Measurements from ENCODE around the gene ZNF773.
"Not testable (repeated sequence)": the region's sequence is repeated elsewhere in the genome, so short reads cannot be mapped to it uniquely, and the experiment has no call there.

The ZNF773 gene

DNA sequence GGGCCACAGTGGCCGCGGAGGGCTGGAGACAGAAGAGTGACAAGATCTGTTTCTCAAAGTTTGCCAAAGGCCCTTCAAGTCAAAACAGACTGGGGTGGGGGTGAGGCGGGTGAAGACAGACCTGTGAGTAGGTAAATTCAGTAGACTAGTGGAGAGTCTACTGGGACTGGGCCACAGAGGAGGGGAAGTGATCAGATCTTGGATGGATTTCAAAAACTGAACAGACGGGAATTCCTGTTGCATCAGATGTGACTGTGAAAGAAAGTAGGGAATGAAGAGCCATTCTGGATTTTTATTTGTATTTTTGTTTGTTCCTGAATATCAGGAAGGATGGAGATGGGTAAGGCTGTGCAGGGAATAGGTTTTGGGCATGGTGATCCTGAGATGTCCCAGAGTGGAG is 662 bp downstream of the ZNF773 start:
- Histone ChIP-seq H3K9me3 (ENCODE audit: control insufficient read depth in 5 of 5, low read length in 5 of 5) (peaks cover 0 to 13% (median 11%) of the 10 kb centered on the region in 5 donors), H3K36me3 (ENCODE audit: control insufficient read depth in 5 of 5, insufficient read depth in 5 of 5, low read length in 5 of 5) (peaks cover 0 to 22% (median 16%) of the 10 kb centered on the region in 5 donors), H3K4me3 (ENCODE audit: low read depth in 1 of 5, low read length in 5 of 5) (peak overlapping the region; percentile 48 to 59 (median 53)), H3K9ac (ENCODE audit: low read length in 5 of 5) (peak overlapping the region in 1 of 5 donors; percentile 7)
- not testable (repeated sequence) for H3K27me3 ChIP-seq (ENCODE audit: control insufficient read depth in 5 of 5, insufficient read depth in 4 of 5, low read length in 5 of 5); H3K27ac ChIP-seq (ENCODE audit: low read depth, low read length); H3K4me1 ChIP-seq (ENCODE audit: control insufficient read depth in 5 of 5, insufficient read depth in 5 of 5, low read length in 5 of 5)

DNA sequence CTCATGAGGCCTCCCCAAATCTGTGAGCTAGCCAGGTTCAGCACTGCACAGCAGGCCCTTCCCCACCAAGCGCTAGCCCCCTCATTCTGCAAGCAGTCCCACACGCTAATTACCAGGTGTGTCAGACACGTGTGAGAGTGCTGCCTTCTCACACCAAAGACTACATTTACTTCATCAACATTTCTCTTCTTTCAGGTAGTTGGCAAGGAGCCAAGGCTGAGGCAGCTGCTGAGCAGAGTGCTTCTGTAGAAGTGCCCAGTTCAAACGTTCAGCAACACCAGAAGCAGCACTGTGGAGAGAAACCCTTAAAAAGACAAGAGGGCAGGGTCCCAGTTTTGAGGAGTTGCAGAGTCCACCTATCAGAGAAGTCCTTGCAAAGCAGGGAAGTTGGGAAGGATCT is 6.4 kb downstream of the ZNF773 start:
- peaks cover 16 to 38% (median 26%) of the 10 kb centered on the region in 5 donors for H3K9me3 ChIP-seq (ENCODE audit: control insufficient read depth in 5 of 5, low read length in 5 of 5)
- peaks cover 22 to 53% (median 40%) of the 10 kb centered on the region in 5 donors for H3K36me3 ChIP-seq (ENCODE audit: control insufficient read depth in 5 of 5, insufficient read depth in 5 of 5, low read length in 5 of 5)
- H3K4me3 ChIP-seq (ENCODE audit: low read depth in 1 of 5, low read length in 5 of 5) = peak overlapping the region in 2 of 5 donors; percentile 35 to 42

DNA sequence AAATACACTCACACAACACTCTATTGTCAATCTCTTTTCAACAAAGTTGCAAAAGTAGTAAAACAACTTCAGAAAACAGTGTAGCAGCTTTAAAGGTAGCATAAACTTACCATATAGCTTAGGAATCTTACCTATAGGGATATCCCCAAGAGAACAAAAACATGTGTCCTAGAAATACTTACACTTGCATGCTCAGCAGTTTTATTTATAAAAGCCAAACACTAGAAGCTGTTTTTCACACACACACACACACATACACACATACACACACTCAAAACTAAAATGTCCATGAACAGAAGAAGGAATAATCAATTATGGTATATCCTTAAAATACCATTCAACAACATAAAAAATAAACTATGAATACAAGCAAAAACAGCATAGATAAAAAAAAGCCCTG is 11.7 kb downstream of the ZNF773 start:
- H3K27me3 ChIP-seq (ENCODE audit: control insufficient read depth in 5 of 5, insufficient read depth in 4 of 5, low read length in 5 of 5) = peaks cover 0 to 4% (median 0%) of the 10 kb centered on the region in 5 donors
- peaks cover 37 to 56% (median 42%) of the 10 kb centered on the region in 5 donors for H3K36me3 ChIP-seq (ENCODE audit: control insufficient read depth in 5 of 5, insufficient read depth in 5 of 5, low read length in 5 of 5)
- H3K9ac ChIP-seq (ENCODE audit: low read length in 5 of 5) = no peak overlapping the region
- H3K4me1 ChIP-seq (ENCODE audit: control insufficient read depth in 5 of 5, insufficient read depth in 5 of 5, low read length in 5 of 5) = peaks cover 0 to 8% (median 0%) of the 10 kb centered on the region in 5 donors
- H3K4me3 ChIP-seq (ENCODE audit: low read depth in 1 of 5, low read length in 5 of 5) = no peak overlapping the region
- no peak overlapping the region for H3K27ac ChIP-seq (ENCODE audit: low read depth, low read length)
- H3K9me3 ChIP-seq (ENCODE audit: control insufficient read depth in 5 of 5, low read length in 5 of 5) = peaks cover 25 to 73% (median 64%) of the 10 kb centered on the region in 5 donors

More for the DNA sequence above, 6.4 kb downstream of the ZNF773 start:
- Histone ChIP-seq H3K27ac (ENCODE audit: low read depth, low read length) (no peak overlapping the region), H3K9ac (ENCODE audit: low read length in 5 of 5) (no peak overlapping the region), H3K27me3 (ENCODE audit: control insufficient read depth in 5 of 5, insufficient read depth in 4 of 5, low read length in 5 of 5) (peaks cover 0 to 4% (median 0%) of the 10 kb centered on the region in 5 donors), H3K4me1 (ENCODE audit: control insufficient read depth in 5 of 5, insufficient read depth in 5 of 5, low read length in 5 of 5) (peaks cover 0 to 10% (median 0%) of the 10 kb centered on the region in 5 donors)

DNA sequence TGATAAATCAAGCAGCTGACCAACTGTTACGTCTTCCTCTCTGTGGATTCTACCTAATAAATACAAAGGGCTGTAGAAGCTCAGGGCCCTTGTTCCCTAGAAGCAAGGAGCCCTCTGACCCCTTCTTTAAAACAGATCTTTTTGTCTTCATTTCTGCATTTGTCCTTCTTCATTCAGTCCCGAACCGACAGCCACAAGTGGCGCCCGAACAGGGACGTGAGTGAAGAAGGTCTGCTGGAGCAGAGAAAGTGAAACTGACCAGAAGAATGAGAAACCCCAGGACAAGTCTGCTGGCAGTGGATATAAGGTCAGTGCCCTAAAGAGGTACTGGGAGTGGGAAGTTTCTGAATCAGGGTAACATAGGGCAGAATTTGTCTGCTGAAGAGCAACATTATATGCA is 13.1 kb downstream of the ZNF773 start:
- H3K4me3 ChIP-seq (ENCODE audit: low read depth in 1 of 5, low read length in 5 of 5) = peak overlapping the region; percentile 18 to 55 (median 51)
- no peak overlapping the region for H3K27ac ChIP-seq (ENCODE audit: low read depth, low read length)
- H3K27me3 ChIP-seq (ENCODE audit: control insufficient read depth in 5 of 5, insufficient read depth in 4 of 5, low read length in 5 of 5) = no peaks in the 10 kb centered on the region
- no peaks in the 10 kb centered on the region for H3K4me1 ChIP-seq (ENCODE audit: control insufficient read depth in 5 of 5, insufficient read depth in 5 of 5, low read length in 5 of 5)
- peaks cover 32 to 54% (median 40%) of the 10 kb centered on the region in 5 donors for H3K36me3 ChIP-seq (ENCODE audit: control insufficient read depth in 5 of 5, insufficient read depth in 5 of 5, low read length in 5 of 5)
- H3K9ac ChIP-seq (ENCODE audit: low read length in 5 of 5) = no peak overlapping the region
- peaks cover 26 to 75% (median 56%) of the 10 kb centered on the region in 5 donors for H3K9me3 ChIP-seq (ENCODE audit: control insufficient read depth in 5 of 5, low read length in 5 of 5)

DNA sequence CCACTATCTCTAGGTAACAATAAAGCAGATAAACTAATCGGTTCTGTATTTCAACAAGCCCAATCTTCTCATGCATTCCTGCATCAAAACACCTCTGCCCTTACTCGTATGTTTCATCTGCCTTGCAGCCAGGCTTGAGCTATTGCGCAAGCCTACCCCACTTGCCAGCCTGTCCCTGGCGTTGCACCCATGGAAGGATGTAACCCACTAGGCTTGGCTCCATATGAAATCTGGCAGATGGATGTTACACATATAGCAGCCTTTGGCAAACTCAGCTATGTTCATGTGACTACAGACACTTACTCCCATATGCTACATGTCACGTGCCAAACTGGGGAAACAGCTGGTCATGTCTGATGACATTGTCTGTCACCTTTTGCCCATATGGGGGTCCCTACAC is 15.5 kb downstream of the ZNF773 start:
- peak overlapping the region in 2 of 5 donors; percentile 8 to 47 for H3K4me3 ChIP-seq (ENCODE audit: low read depth in 1 of 5, low read length in 5 of 5)
- no peaks in the 10 kb centered on the region for H3K27me3 ChIP-seq (ENCODE audit: control insufficient read depth in 5 of 5, insufficient read depth in 4 of 5, low read length in 5 of 5)
- peaks cover 23 to 64% (median 50%) of the 10 kb centered on the region in 5 donors for H3K9me3 ChIP-seq (ENCODE audit: control insufficient read depth in 5 of 5, low read length in 5 of 5)
- H3K27ac ChIP-seq (ENCODE audit: low read depth, low read length) = no peak overlapping the region
- H3K4me1 ChIP-seq (ENCODE audit: control insufficient read depth in 5 of 5, insufficient read depth in 5 of 5, low read length in 5 of 5) = no peaks in the 10 kb centered on the region
- H3K9ac ChIP-seq (ENCODE audit: low read length in 5 of 5) = no peak overlapping the region
- peaks cover 30 to 55% (median 38%) of the 10 kb centered on the region in 5 donors for H3K36me3 ChIP-seq (ENCODE audit: control insufficient read depth in 5 of 5, insufficient read depth in 5 of 5, low read length in 5 of 5)

DNA sequence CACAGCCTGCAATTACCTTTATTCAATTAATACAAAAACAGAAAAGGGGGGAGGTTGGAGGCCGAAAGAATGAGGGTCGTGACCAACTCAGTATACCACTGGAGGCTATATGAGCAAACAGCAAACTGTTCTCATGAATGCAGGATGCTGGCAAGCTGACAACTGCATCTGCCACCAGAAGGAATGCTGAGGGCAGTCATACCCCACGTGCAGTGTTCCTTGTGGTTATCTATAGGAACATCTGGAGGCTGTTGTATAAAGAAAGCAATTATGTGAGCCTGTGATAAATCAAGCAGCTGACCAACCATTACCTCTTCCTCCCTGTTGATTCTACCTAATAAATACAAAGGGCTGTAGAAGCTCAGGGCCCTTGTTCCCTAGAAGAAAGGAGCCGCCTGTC is 18.3 kb downstream of the ZNF773 start:
- not testable (repeated sequence) for H3K4me3 ChIP-seq (ENCODE audit: low read depth in 1 of 5, low read length in 5 of 5); H3K27me3 ChIP-seq (ENCODE audit: control insufficient read depth in 5 of 5, insufficient read depth in 4 of 5, low read length in 5 of 5); H3K27ac ChIP-seq (ENCODE audit: low read depth, low read length); H3K4me1 ChIP-seq (ENCODE audit: control insufficient read depth in 5 of 5, insufficient read depth in 5 of 5, low read length in 5 of 5); H3K9ac ChIP-seq (ENCODE audit: low read length in 5 of 5)
- Histone ChIP-seq H3K36me3 (ENCODE audit: control insufficient read depth in 5 of 5, insufficient read depth in 5 of 5, low read length in 5 of 5) (peaks cover 30 to 50% (median 38%) of the 10 kb centered on the region in 5 donors), H3K9me3 (ENCODE audit: control insufficient read depth in 5 of 5, low read length in 5 of 5) (peaks cover 16 to 46% (median 36%) of the 10 kb centered on the region in 5 donors)

DNA sequence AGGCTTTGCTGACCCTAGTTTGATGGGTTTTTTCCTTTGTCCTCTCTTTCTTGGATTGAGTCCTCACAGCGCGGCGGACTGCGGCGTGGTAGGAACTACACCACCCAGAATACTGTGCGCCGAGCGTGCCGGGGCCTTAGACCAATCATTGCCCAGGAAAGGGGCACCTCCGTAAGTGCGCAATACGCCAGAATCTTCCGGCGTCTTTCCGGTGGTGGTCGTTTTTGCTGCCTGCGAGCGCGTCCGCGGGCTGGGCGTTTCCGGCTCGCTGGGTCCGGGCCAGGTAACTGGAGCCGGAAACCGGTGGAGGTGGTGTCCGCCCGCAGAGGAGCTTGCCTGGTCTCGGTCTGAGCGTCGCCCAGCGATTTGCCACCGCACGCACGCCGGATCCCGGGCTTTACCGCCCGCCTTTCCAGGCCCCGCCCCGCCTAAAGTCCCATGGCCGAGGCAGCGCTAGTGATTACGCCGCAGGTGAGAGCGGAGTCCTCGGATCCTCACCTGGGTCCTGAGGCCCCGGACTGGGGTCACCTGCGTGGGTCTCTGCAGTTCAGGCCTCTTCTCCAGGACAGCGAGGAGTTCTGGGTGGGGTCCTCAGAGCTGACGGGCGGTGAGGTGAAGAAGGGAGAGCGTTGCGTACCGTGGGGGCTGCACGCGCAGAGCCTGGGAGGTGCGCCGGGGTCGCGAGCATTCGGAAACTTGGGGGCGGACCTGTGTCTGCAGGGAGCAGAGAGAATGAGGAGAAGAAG is 27.6 kb downstream of the ZNF773 start, which contains the start of gene ZNF549:
Gene ZNF549 (plus strand): TSS at position 221 of the 746 bp plus-strand sequence. CDS start 218 bp downstream, at position 439.
- H3K9me3 ChIP-seq (ENCODE audit: control insufficient read depth in 5 of 5, low read length in 5 of 5) = peaks cover 9 to 23% (median 16%) of the 10 kb centered on the region in 5 donors
- H3K36me3 ChIP-seq (ENCODE audit: control insufficient read depth in 5 of 5, insufficient read depth in 5 of 5, low read length in 5 of 5) = peaks cover 9 to 16% (median 14%) of the 10 kb centered on the region in 5 donors
- H3K9ac ChIP-seq (ENCODE audit: low read length in 5 of 5) = peak within 1 kb of the TSS in 4 of 5 donors; percentile 86 to 93 (median 88)
- H3K27me3 ChIP-seq (ENCODE audit: control insufficient read depth in 5 of 5, insufficient read depth in 4 of 5, low read length in 5 of 5) = no peaks in the 10 kb centered on the region
- peaks cover 4 to 20% (median 17%) of the 10 kb centered on the region in 5 donors for H3K4me1 ChIP-seq (ENCODE audit: control insufficient read depth in 5 of 5, insufficient read depth in 5 of 5, low read length in 5 of 5)
- H3K4me3 ChIP-seq (ENCODE audit: low read depth in 1 of 5, low read length in 5 of 5) = peak within 1 kb of the TSS; percentile 73 to 98 (median 91)
- peak within 1 kb of the TSS; percentile 67 for H3K27ac ChIP-seq (ENCODE audit: low read depth, low read length)

DNA sequence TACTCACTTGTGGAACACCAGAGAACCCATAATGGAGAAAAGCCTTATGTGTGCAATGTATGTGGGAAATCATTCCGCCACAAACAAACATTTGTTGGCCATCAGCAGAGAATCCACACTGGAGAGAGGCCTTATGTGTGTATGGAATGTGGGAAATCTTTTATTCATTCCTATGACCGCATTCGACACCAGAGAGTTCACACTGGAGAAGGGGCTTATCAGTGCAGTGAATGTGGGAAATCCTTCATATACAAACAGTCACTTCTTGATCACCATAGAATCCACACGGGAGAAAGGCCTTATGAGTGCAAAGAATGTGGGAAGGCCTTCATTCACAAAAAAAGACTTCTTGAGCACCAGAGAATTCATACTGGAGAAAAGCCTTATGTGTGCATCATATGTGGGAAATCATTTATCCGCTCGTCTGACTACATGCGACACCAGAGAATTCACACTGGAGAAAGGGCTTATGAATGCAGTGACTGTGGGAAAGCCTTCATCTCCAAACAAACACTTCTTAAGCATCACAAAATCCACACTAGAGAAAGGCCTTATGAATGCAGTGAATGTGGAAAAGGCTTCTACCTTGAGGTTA is 38.3 kb downstream of the ZNF773 start:
- Histone ChIP-seq H3K36me3 (ENCODE audit: control insufficient read depth in 5 of 5, insufficient read depth in 5 of 5, low read length in 5 of 5) (peaks cover 64 to 82% (median 70%) of the 10 kb centered on the region in 5 donors), H3K27me3 (ENCODE audit: control insufficient read depth in 5 of 5, insufficient read depth in 4 of 5, low read length in 5 of 5) (no peaks in the 10 kb centered on the region), H3K27ac (ENCODE audit: low read depth, low read length) (no peak overlapping the region), H3K4me3 (ENCODE audit: low read depth in 1 of 5, low read length in 5 of 5) (peak overlapping the region; percentile 41 to 69 (median 55)), H3K9me3 (ENCODE audit: control insufficient read depth in 5 of 5, low read length in 5 of 5) (peaks cover 84 to 100% (median 91%) of the 10 kb centered on the region in 5 donors), H3K4me1 (ENCODE audit: control insufficient read depth in 5 of 5, insufficient read depth in 5 of 5, low read length in 5 of 5) (peaks cover 0 to 5% (median 0%) of the 10 kb centered on the region in 5 donors), H3K9ac (ENCODE audit: low read length in 5 of 5) (peak overlapping the region in 1 of 5 donors; percentile 42)

DNA sequence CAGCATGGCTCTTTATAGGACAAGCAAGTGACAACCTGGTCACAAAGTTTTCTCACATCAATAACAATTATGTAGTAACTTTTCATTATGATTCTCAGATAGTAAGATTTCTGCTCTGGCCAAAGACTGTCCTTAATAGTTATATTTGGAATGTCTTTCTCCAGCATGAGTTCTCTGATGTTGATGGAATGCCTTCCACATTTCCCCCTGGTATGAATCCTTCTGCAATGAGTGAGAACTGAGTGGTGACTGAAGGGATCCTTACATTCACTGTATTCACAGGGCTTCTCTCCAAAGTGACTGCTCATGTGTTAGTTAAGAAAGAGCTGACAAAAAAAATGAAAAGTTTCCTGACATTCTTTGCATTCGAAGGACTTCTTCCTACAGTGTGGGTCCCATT is 46.8 kb downstream of the ZNF773 start:
- Histone ChIP-seq H3K27me3 (ENCODE audit: control insufficient read depth in 5 of 5, insufficient read depth in 4 of 5, low read length in 5 of 5) (no peaks in the 10 kb centered on the region), H3K4me3 (ENCODE audit: low read depth in 1 of 5, low read length in 5 of 5) (peak overlapping the region; percentile 29 to 73 (median 49)), H3K36me3 (ENCODE audit: control insufficient read depth in 5 of 5, insufficient read depth in 5 of 5, low read length in 5 of 5) (peaks cover 66 to 95% (median 82%) of the 10 kb centered on the region in 5 donors), H3K27ac (ENCODE audit: low read depth, low read length) (no peak overlapping the region), H3K4me1 (ENCODE audit: control insufficient read depth in 5 of 5, insufficient read depth in 5 of 5, low read length in 5 of 5) (no peaks in the 10 kb centered on the region), H3K9me3 (ENCODE audit: control insufficient read depth in 5 of 5, low read length in 5 of 5) (peaks cover 81 to 99% (median 88%) of the 10 kb centered on the region in 5 donors), H3K9ac (ENCODE audit: low read length in 5 of 5) (no peak overlapping the region)

DNA sequence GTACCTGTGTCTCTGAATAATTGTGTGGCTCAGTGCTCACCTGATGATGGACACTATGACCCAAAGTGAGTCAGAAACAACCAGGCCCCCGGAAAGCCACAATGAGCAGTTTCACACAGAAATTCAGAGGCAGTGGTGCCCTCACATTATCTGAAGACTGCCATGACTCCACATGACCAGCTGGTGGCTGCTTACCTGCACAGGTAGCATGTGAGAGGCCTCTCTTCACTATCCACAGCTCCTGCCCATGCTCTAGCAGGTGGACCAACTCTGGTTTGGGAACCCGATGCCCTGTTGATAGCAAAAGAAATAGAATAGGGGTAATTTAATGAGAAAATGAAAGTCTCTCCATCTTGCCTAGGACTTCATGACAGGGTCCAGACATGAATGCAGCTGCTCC is 52.7 kb downstream of the ZNF773 start:
- Histone ChIP-seq H3K9ac (ENCODE audit: low read length in 5 of 5) (no peak overlapping the region), H3K4me1 (ENCODE audit: control insufficient read depth in 5 of 5, insufficient read depth in 5 of 5, low read length in 5 of 5) (no peaks in the 10 kb centered on the region), H3K27ac (ENCODE audit: low read depth, low read length) (no peak overlapping the region), H3K27me3 (ENCODE audit: control insufficient read depth in 5 of 5, insufficient read depth in 4 of 5, low read length in 5 of 5) (no peaks in the 10 kb centered on the region), H3K4me3 (ENCODE audit: low read depth in 1 of 5, low read length in 5 of 5) (peak overlapping the region in 4 of 5 donors; percentile 20 to 52 (median 36)), H3K9me3 (ENCODE audit: control insufficient read depth in 5 of 5, low read length in 5 of 5) (peaks cover 44 to 78% (median 66%) of the 10 kb centered on the region in 5 donors), H3K36me3 (ENCODE audit: control insufficient read depth in 5 of 5, insufficient read depth in 5 of 5, low read length in 5 of 5) (peaks cover 56 to 90% (median 86%) of the 10 kb centered on the region in 5 donors)

All from subcutaneous abdominal adipose tissue (tissue), 5 donors.